Stimulated activated CD8-positive, alpha-beta memory T cell treated with anti-CD3 and anti-CD28 coated beads, Interleukin-7, amount 100 ng/mL, for 48 hours (primary cell): ENCODE measurements around the gene UBQLNL.

Experiments used
- DNase-seq, 2 donors: peaks; one replicate each; pipeline ENCODE4 v3.0.0-alpha.2; 2020; ENCODE audit warnings: low read depth in 1 of 2; ENCODE audit errors: extremely low read depth in 1 of 2

Gene UBQLNL, protein sequence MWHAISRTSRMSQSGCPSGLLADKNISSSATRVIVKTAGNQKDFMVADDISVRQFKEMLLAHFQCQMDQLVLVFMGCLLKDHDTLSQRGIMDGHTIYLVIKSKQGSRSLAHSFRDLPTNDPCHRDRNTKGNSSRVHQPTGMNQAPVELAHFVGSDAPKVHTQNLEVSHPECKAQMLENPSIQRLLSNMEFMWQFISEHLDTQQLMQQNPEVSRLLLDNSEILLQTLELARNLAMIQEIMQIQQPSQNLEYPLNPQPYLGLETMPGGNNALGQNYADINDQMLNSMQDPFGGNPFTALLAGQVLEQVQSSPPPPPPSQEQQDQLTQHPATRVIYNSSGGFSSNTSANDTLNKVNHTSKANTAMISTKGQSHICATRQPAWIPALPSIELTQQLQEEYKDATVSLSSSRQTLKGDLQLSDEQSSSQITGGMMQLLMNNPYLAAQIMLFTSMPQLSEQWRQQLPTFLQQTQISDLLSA

DNA sequence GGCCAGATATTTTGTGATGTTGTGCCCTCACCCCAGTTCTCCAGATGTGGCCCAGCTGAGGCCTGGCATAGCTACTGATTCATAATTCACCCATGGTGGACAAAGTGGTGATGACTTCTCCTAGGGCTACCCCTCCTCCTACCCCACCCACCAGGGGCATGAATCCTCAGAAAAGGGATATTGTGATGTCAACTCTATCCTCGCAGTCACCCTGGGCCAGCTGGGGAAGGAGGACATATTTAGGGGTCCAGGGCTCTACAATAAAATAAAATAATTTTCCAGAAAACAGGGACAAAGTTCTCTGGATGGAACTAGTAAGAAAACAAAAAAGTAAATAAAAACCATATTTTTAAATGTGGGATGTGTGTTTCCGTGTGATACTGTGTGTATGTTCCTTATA lies at the start of gene UBQLNL:
Gene UBQLNL (minus strand): TSS at position 101 of the 400 bp plus-strand sequence. CDS start 258 bp downstream, outside the sequence.
- DNase-seq, result no peak

- no peak for DNase-seq
These were observed 47.9 kb upstream of the UBQLNL start for GRCh38 chr11:5564259-5565019.

DNA sequence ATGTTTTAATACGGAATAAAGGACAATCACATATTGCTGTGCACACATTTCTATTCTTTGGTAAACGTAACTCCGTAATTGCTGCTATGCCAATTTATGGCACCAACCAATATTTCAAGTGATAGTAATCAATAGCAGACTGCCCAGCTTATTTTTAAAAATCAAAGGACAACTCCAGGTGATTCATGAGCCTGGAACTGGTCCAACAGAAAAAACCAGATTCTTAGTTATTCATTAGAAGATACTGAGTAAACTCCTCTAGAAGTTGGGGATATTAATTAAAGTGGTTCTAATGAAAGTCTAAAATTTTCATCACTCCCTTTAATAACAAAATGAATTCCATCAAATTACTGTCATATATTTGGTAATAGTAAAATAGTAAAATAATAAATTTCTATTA lies 41.3 kb upstream of the UBQLNL start:
- DNase-seq, result no peak

GRCh38 chr11:5556596-5557188 lies 40.2 kb upstream of the UBQLNL start:
- no peak for DNase-seq

DNA sequence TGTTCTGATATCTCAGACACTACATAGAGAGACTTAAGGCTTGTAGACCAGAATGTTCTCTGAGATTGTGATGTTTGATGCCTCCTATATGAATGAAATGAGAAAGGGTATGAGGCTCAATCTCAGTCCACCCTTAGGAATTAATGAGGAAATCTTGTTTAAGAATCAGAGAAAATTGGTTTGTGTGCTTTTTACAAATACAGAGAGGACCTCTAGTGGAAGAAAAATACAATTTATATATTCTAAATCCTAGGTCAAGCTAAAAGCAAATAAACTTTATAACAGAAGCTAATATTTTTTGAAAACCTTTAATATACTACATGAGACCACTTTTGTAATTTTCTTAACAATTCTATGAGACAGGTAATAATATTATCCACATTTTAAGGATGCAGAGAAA lies 36.8 kb upstream of the UBQLNL start:
- no peak for DNase-seq

DNA sequence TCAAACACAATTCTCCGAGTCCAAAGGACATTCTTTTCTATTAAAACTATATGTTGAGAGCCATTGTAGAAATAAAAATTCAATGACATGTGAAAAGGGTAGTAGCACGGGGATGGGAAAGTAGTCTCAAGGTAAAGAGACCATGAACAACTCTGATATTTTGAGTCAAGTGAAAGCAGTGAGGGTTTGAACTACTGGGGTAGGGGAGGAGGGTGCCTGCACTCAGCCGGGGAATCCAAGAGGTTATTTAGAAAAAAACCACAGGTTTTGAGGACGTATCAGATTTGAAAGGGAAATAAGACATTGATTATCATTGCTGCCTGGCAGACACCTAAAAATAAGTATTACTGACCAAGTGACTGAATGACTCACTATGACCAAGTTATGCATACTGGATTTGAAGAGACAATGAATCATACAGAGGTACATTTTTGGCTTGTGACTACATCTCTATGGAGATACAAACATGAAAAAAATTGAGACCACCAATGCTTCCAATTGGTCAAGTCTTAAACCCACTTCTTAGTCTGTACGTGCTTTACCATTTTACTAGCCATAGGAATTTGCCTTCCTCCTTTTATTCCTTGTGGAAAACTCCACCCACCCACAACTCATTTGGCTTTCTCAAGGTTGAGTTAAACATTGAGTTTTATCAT lies 34.1 kb upstream of the UBQLNL start:
- DNase-seq, result no peak

DNA sequence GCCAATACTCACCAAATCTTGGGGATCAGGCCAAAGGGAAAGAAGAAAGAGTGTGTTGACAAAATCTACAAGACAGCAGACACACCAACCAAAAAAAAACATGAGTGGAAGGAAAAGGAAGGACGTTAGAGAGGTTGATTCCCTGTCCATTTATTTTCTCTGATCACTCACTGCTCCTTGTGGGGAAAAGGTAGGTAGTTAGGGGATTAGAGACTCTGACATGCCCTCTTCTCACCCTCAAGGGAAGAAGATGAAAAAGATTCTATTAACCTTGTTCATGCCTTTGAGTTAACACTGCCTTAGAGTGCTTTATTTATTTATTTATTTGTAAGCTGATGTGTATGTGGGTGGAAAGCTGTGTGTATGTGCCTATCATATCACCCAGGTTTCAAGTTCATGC lies 31.9 kb upstream of the UBQLNL start, which contains the start of gene OR52H1:
Gene OR52H1 (minus strand): TSS at position 101 of the 400 bp plus-strand sequence. CDS start 3,035 bp downstream, outside the sequence.
- DNase-seq, result no peak

- no peak for DNase-seq
These were observed 31.5 kb upstream of the UBQLNL start for GRCh38 chr11:5547982-5548381.

- no peak for DNase-seq
These were observed 30.0 kb upstream of the UBQLNL start for GRCh38 chr11:5546457-5546856.

GRCh38 chr11:5541427-5541826 lies 24.9 kb upstream of the UBQLNL start:
- DNase-seq, result no peak

DNA sequence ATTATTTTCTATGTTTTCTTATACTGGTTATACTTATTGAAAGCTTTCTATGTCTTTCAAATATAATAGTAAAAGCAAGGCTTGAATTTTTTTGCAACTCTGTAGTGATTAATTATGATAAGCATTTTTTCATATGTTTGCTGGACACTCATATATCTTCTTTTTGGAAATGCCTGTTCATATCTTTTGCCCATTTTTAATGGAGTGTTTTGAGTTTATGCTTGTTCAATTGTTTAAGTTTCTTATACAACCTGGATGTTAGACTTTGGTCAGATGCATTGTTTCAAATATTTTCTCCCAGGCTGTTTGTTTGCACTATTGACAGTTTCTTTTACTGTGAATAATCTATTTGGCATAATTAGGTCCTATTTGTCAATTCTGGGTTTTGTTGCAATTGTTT lies 20.0 kb upstream of the UBQLNL start:
- DNase-seq, result no peak

GRCh38 chr11:5534046-5534445 lies 17.5 kb upstream of the UBQLNL start:
- no peak for DNase-seq

GRCh38 chr11:5531053-5531831 lies 14.7 kb upstream of the UBQLNL start:
- DNase-seq, result no peak

DNA sequence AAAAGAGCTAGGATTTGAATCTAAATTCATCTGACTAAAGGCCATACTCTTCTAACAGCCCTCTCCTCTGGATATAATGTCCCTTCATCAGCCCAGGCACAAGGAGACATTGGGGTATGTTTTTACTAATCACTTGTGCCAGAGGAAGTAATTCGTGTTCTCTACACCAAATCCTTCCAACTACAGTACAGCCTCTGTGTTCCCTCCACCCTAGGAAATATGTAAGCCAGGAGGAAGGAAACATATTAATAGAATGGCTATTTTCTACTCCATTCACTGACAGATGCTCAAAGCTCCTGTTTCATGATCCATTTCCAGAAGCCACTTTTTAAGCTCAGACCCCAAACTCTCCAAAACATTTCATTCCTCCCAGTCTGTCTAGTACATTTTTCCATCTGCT lies 12.0 kb upstream of the UBQLNL start:
- no peak for DNase-seq

DNA sequence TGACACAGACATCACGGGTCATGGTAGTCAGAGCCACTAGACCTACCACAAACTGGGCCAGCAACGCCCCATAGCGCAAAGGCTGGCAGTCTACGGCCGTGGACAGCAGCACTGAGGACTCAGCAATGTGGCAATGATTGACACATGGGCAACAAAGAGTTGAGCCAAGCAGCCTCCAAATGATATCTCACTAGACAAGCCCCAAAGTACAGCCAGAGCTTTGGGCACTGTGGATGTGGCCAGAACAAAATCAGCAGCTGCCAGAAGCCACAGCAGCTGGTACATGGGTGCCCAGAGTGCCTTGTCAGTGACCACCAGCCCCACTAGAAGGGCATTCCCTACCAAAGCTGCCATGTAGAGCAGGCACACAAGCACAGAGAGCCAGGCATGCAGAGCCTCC lies 11.2 kb upstream of the UBQLNL start:
- DNase-seq, result no peak

- no peak for DNase-seq
These were observed 8.3 kb upstream of the UBQLNL start for GRCh38 chr11:5524756-5525155.

DNA sequence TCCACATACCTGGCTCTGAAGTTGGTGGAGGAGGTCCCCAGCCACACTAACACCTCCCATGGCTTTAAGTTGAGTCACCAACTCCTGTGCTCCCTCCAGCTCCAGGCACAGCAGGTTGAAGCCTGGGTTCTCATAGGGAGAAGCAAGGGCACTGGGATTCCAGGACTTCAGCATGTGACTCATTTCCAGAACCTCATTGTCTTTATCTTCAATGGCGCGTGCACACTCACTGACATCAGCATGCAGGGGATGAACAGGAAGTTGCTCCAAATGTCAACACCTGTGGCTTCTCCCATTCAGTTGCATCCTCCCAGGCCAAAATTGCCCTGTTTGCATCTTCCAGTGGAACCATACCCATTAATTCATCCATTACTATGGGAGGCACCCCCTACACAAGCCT lies 5.8 kb upstream of the UBQLNL start:
- DNase-seq, result no peak

GRCh38 chr11:5521540-5521939 lies 5.0 kb upstream of the UBQLNL start:
- no peak for DNase-seq

- DNase-seq, result no peak
These were observed 1.7 kb downstream of the UBQLNL start for GRCh38 chr11:5514841-5515240.

GRCh38 chr11:5509803-5510202 lies 6.7 kb downstream of the UBQLNL start, which contains the start of gene UBQLN3:
TSS of gene UBQLN3 (minus strand) at chr11:5509957. CDS start at chr11:5509558, 399 bp downstream.
- no peak for DNase-seq
